Stimulated activated CD8-positive, alpha-beta memory T cell treated with anti-CD3 and anti-CD28 coated beads, Interleukin-4, amount 100 ng/mL, for 24 hours (primary cell): Measurements from ENCODE around the gene PPM1F.

Source experiments
- DNase-seq: peaks from one replicate; pipeline ENCODE4 v3.0.0-alpha.2; 2020; ENCODE audit warnings: low read depth

The PPM1F gene

DNA sequence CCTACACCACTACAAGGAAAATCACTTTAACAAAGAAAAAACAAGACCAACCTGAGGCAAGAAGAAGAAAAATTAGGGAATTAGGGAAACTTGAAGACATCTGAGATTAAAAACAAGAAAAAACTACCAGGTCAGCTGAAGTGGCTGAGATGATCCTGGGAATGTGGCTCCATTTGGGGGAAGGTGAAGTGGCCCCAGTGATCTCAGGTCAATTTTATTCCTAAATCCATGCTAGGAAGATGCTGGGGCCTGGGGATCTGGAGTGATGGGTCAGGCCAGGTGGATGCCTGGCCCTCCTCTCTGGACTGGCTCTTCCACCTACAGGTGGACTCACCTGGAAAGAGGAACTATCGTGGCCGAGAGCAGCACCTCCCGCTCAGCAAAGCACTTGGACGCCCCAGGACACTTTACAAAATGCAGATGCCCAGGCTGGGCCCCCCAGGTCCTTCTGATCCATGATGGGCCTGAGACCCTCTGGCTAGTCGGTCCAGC, 23.3 kb upstream of the PPM1F start:
- no peak for DNase-seq

- DNase-seq, result no peak
Observed at GRCh38 chr22:21975273-21975672, 22.6 kb upstream of the PPM1F start.

DNA sequence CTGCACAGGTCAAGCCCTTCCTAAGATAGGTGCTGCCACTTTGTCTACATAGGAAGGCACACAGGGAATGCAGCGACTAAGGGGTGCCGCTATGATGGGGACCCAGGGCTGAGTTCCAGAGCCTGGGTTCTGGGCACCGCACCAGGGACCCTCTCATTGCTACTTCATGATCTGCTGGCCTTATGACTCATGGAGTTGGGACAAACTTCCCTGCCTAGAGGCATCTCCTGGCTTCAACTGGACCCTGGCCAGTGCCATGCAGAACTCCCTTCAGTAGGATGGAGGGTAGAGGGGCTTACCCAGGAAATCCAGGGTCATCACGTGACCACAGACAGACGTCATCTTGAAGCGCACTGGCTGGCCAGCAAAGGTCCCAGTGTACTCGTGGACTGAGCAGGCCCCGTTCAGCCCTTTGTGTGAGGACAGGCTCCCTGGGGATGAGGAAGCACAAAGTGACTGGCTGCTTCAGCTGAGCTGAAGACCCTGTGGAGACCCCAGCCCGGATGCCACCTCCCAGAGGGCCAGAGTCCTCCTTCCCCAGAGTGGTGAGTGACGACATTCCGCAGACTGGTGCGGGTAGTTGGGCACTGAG, 21.5 kb upstream of the PPM1F start:
- DNase-seq, result no peak

GRCh38 chr22:21972806-21973205, 20.2 kb upstream of the PPM1F start:
- no peak for DNase-seq

- DNase-seq, result peak; percentile 56
Observed at GRCh38 chr22:21972293-21972779, 19.7 kb upstream of the PPM1F start.

DNA sequence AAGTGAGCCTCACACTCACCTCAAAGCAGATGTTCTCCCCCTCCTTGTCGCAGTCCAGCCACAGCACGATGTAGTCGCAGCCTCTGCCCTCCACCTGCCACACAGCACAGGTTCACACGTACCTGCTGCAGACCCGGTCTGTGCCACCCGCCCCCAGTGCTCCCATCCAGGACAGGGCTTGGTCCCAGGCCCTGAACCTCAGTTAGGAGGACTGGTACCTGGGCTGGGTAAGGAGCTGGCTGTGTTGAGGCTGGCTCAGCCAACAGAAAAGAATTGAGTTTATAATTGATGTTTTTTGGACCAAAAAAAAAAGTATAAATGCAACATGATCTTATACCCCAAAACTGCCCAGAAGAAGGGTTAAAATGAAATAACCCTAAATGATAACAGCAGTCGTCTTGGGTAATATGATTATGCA, 19.2 kb upstream of the PPM1F start:
- DNase-seq, result no peak

DNA sequence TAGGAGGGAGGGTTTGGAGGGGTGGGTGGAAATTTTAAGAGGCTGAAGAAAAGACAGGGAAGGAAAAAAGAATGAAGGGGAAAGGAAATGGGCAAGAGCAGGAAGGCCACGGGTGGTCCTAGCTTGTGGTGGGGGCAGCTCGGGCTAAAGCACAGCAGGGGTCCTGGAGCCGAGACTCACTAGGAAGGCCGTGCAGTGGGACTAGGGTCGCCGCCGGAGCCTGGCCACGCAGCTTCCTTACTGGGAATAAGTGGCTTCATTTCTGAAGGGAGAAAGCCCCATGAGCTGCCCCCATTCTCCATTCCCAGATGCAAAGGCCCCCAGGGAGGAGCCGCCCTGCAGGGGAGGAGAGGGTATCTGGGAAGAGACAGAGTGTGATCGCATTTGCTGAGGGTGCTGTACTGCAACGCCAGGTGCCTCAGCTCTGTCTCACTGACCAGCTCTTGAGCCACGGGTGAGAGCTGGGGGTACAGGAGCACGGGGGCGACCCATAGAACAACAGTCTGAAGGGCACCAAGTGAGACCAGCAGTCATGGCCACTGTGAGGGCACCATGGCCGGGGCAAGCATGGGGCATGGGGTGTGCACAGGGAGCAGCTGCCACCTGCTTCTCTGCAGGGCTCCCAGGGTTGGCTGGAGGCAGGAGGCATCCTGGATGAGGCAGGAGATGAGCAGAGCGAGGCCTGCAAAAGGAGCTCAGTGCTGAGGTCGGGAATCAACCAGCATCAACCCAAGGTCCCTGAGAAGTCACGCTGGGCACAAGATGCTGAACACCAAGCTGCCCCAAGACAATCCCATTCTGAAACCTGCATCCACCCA, 18.4 kb upstream of the PPM1F start:
- no peak for DNase-seq

GRCh38 chr22:21970037-21970799, 17.6 kb upstream of the PPM1F start:
- no peak for DNase-seq

DNA sequence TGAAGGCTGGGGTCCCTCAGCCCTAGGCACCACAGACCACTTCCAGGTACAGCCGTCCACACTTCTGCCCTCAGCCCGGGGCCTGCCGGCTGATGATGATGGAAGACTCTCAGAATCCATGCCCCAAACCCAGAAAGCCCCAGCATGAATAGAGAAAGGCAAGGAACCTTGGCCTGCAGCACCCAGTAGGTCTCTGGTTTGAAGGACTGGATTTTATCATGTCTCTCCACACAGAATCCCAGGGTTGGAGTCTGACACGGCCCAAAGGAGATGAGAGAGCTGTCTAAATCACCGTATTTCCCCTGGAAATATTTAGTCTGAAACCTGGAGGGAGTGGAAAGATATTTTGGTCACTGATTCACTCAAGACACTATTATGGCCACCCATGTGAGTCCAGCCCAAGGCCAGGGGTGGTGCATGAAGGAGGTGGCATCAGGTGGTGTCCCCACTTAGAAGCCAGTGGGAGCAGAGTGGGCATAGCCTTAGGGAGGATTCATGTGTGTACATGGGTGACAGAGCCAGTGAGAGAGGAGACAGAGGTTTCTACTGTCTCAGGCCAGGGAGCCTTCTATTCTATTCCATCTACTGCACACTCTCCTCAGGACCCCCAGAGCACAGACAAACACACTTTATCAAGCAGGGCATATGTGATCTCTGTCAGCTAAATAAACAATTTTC, 15.9 kb upstream of the PPM1F start:
- DNase-seq, result no peak

DNA sequence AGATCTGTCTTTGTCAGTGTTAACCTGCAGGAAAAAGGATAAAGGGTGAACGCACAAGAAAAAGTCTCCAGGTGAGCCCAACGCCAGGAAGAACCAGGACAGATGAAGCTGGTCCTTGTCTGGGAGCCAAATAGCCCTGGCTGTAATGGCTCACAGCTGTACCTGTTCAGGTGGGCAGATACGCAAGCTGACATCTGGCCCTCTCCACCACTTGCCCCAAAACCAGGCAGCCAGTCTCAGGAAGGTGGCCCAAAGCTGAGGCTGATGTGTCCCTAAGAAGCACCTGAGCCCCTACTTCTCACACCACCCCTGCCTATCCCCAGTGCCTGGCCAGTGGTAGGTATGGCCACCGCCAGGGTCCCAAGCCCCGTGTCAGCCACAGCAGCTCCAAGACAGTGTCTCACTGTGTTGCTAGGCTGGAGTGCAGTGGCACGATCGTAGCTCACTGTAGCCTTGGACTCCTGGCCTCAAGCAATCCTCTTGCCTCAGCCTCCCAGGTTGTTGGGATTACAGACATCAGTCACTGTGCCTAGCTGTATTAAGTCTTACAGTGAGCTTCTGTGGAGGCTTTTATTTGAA, 15.1 kb upstream of the PPM1F start:
- no peak for DNase-seq

- DNase-seq, result no peak
Observed at GRCh38 chr22:21966643-21967516, 14.2 kb upstream of the PPM1F start.

DNA sequence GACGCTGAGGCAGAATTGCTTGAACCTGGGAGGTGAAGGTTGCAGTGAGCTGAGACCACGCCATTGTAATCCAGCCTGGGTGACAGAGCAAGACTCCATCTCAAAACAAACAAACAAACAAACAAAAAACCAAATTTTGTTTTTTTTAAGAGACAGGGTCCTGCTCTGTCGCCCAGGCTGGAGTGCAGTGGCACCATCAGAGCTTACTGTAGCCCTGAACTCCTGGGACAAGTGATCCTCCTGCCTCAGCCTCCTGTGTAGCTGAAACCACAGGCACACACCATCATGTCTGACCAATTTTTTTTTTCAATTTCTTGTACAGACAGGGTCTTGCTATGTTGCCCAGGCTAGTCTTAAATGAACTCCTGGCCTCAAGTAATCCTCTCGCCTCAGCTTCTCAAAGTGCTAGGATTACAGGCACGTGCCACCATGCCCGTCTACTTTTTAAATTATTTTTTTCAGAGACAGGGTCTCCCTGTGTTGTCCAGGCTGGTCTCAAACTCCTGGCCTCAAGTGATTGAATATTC, 13.2 kb upstream of the PPM1F start:
- DNase-seq, result no peak

DNA sequence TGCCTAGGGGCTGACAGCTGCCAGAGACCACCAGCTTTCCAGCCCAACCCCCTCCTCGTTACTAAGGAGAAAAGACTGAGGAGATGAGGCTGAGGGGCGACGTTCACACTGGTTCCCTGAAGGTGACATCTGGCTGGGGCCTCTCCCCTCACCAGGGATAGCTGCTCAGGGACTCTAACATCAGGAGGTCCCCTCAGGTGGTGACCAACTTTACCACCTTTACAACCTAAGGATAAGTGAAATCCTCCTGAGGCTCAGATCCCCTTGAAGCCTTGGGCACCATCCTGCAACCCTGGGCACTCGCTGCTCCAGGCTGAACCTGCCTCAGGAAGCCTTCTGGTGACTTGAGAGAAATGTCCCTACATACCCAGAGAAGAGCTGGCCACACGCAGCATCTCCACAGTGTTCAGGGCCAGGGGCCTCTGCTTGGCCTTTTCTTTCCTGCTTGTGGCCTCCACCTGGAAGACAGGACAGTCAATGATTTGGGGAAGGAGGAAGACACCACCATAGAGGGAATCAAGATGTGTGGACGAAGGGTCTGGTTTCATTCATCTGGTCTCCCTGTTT, 12.4 kb upstream of the PPM1F start:
- DNase-seq, result no peak

DNA sequence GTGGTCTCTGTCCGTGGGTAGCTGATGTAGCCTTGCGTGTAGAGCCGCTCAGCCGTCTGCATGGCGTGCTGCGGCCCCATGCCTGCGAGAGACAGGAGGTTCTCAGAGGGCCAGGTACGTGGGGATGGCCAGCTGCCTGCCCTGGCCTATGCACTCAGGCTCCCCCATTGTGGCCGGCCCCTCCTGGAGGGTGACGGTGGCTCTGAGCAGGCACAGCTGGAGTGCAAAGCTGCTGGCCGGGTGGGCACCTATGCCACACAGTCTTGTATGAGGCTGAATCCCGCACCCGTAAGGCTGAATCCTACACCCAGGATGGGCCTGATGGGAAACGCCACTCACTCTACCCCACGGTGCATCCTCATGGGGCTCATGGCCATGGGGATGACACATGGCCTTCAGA, 11.6 kb upstream of the PPM1F start:
- no peak for DNase-seq

- DNase-seq, result no peak
Observed at GRCh38 chr22:21963790-21964211, 11.2 kb upstream of the PPM1F start.

- no peak for DNase-seq
Observed at GRCh38 chr22:21963286-21963685, 10.6 kb upstream of the PPM1F start.

- DNase-seq, result no peak
Observed at GRCh38 chr22:21962655-21962949, 10.0 kb upstream of the PPM1F start.

DNA sequence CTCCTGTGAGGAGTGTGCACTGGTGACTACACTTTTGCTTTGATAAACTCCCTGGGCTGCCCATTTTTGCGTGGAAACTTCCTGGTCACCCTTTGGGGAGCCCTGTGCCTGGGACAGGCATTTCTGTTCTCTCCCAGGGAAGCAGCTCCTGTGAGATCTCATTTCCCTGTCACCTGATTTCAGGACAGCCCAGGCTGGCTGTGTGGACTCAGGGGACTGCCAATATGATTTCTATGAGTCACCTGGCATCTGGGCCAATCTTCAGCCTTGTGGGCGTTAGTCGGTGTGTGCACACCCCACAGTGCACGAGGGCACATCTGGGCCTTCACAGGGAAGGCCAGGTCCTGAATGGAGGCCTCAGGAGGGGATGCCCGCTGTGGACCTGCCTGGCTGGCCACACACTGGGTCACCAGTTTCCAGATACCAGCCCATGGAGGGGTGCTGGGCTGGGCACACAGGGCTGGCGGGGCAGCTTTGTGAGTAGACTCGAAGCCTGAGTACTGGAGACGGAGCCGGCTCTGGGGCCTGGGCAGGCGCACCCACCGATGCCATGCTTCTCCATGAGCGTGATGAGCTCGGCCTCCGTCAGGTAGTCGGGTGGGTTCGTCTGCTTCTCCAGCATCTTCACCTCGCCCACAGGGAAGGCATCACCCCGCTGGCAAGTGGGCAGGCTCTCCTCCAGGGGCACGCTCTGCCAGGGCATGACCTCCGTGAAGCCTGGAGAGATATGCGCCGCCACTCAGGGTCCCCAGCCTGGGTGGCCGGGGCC, 9.4 kb upstream of the PPM1F start:
- DNase-seq, result no peak

DNA sequence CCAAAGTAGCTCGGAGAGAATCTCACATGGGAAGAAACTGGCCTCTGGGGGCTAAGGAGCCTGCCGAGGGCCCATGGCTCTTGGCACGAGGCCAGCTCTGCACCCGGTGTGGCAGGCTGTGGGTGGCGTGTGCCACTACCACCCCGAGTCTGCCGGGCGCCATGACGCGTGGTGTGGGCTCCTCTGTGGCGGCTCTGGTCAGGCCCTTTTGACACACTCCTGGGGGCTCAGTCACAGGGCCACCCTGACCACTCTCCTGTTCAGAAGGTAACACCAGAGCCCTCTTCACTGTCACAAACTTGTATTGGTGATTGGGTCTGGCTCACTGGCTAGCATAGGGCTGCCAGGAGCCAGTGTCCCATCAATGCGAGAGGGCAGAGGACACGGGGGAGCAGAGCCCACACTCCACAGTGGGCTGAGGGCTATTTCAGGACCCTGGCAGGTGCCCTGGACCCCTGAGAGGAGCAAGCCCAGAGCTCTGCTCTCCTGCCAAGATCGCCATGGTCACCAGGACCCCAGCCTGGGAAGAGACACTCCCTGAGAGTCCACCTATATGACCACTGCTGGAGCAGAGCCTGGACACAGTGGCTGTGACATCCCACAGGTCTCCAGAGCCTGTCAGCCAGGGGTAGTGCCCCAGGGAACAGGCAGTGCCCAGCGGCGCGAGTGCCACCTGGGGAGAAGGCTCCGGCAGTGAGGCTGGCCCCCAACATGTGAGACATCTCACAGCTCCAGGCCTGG, 8.6 kb upstream of the PPM1F start:
- no peak for DNase-seq
